ENCODE measurements around the gene YBEY. TPM values are rescaled to one million over a fixed set of nuclear protein-coding genes. Genes with fewer than 3 reads are reported as not detected.
A peak's percentile ranks its signal among the peaks of the same experiment; 100 is the strongest.

The YBEY gene
- total RNA-seq, 2 experiments from 2014 or later = 10.6 to 14.8 TPM

GRCh38 chr21:46294647-46295176, 8.6 kb downstream of the YBEY start:
- H3K27ac Mint-ChIP-seq = no peak overlapping the region
- Histone ChIP-seq H3K4me3 (ENCODE audit: low read length) (no peak overlapping the region), H3K4me1 (ENCODE audit: insufficient read depth, low read length) (peaks cover 28% of the 10 kb centered on the region), H3K9me3 (ENCODE audit: control insufficient read depth in 1 of 2, insufficient read depth in 1 of 2, low read length in 2 of 2) (peaks cover 0 to 9% of the 10 kb centered on the region in 2 experiments), H3K27me3 (ENCODE audit: control insufficient read depth in 1 of 2, insufficient read depth in 2 of 2, low read length in 2 of 2) (peaks cover 0 to 6% of the 10 kb centered on the region in 2 experiments), H3K36me3 (ENCODE audit: insufficient read depth, low read length) (peaks cover 6% of the 10 kb centered on the region), H3K27ac (ENCODE audit: low read depth in 1 of 2, low read length in 2 of 2) (no peak overlapping the region)
- intact Hi-C loops (cut with DNase I, micrococcal nuclease) = no loop called here
- peaks cover 4% of the 10 kb centered on the region for H3K27me3 Mint-ChIP-seq
- POLR2A ChIA-PET = no interaction called here
- TF ChIP-seq, protein P1, sequence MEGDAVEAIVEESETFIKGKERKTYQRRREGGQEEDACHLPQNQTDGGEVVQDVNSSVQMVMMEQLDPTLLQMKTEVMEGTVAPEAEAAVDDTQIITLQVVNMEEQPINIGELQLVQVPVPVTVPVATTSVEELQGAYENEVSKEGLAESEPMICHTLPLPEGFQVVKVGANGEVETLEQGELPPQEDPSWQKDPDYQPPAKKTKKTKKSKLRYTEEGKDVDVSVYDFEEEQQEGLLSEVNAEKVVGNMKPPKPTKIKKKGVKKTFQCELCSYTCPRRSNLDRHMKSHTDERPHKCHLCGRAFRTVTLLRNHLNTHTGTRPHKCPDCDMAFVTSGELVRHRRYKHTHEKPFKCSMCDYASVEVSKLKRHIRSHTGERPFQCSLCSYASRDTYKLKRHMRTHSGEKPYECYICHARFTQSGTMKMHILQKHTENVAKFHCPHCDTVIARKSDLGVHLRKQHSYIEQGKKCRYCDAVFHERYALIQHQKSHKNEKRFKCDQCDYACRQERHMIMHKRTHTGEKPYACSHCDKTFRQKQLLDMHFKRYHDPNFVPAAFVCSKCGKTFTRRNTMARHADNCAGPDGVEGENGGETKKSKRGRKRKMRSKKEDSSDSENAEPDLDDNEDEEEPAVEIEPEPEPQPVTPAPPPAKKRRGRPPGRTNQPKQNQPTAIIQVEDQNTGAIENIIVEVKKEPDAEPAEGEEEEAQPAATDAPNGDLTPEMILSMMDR (IDR thresholded peaks at IDR 0.05) = no peak
- H3K4me1 Mint-ChIP-seq (ENCODE audit: low read depth) = peaks cover 9% of the 10 kb centered on the region
- H3K4me3 Mint-ChIP-seq = no peak overlapping the region
- DNase-seq (peak in 1 of 14 experiments; percentile 15), ATAC-seq (ENCODE audit: poor library complexity) (no peak)
- H3K9me3 Mint-ChIP-seq = no peaks in the 10 kb centered on the region
- peaks cover 22% of the 10 kb centered on the region for H3K36me3 Mint-ChIP-seq (ENCODE audit: low read depth)
- CTCF ChIA-PET = no interaction called here

- H3K27ac ChIP-seq (ENCODE audit: low read depth in 1 of 2, low read length in 2 of 2) = no peak overlapping the region
- peaks cover 0 to 9% of the 10 kb centered on the region in 2 experiments for H3K9me3 ChIP-seq (ENCODE audit: control insufficient read depth in 1 of 2, insufficient read depth in 1 of 2, low read length in 2 of 2)
- Mint-ChIP-seq H3K4me3 (no peak overlapping the region), H3K27ac (no peak overlapping the region), H3K9me3 (no peaks in the 10 kb centered on the region), H3K36me3 (ENCODE audit: low read depth) (peaks cover 19% of the 10 kb centered on the region), H3K4me1 (ENCODE audit: low read depth) (peaks cover 5% of the 10 kb centered on the region), H3K27me3 (peaks cover 4% of the 10 kb centered on the region)
- DNase-seq (no peak), ATAC-seq (ENCODE audit: poor library complexity) (no peak)
- H3K27me3 ChIP-seq (ENCODE audit: control insufficient read depth in 1 of 2, insufficient read depth in 2 of 2, low read length in 2 of 2) = peaks cover 0 to 6% of the 10 kb centered on the region in 2 experiments
- intact Hi-C loops (cut with DNase I, micrococcal nuclease) = no loop called here
- ChIA-PET POLR2A (no interaction called here), CTCF (no interaction called here)
- TF ChIP-seq, protein P1 (IDR thresholded peaks at IDR 0.05) = no peak
- H3K4me1 ChIP-seq (ENCODE audit: insufficient read depth, low read length) = peaks cover 28% of the 10 kb centered on the region
- H3K4me3 ChIP-seq (ENCODE audit: low read length) = no peak overlapping the region
- peaks cover 6% of the 10 kb centered on the region for H3K36me3 ChIP-seq (ENCODE audit: insufficient read depth, low read length)
Measured at GRCh38 chr21:46295177-46295770, 9.1 kb downstream of the YBEY start.

GRCh38 chr21:46295996-46296752, 10.0 kb downstream of the YBEY start:
- Histone ChIP-seq H3K4me3 (ENCODE audit: low read length) (peak overlapping the region; percentile 12), H3K27ac (ENCODE audit: low read depth in 1 of 2, low read length in 2 of 2) (peak overlapping the region in 1 of 2 donors; percentile 24), H3K36me3 (ENCODE audit: insufficient read depth, low read length) (peaks cover 6% of the 10 kb centered on the region), H3K27me3 (ENCODE audit: control insufficient read depth in 1 of 2, insufficient read depth in 2 of 2, low read length in 2 of 2) (peaks cover 0 to 6% of the 10 kb centered on the region in 2 experiments), H3K9me3 (ENCODE audit: control insufficient read depth in 1 of 2, insufficient read depth in 1 of 2, low read length in 2 of 2) (peaks cover 0 to 9% of the 10 kb centered on the region in 2 experiments), H3K4me1 (ENCODE audit: insufficient read depth, low read length) (peaks cover 28% of the 10 kb centered on the region)
- DNase-seq (peak; percentile 6 to 79 (median 36)), ATAC-seq (ENCODE audit: poor library complexity) (peak; percentile 65)
- H3K9me3 Mint-ChIP-seq = no peaks in the 10 kb centered on the region
- POLR2A ChIA-PET = no interaction called here
- no peak overlapping the region for H3K27ac Mint-ChIP-seq
- intact Hi-C loops (cut with DNase I, micrococcal nuclease) = no loop called here
- H3K36me3 Mint-ChIP-seq (ENCODE audit: low read depth) = peaks cover 23% of the 10 kb centered on the region
- peaks cover 5% of the 10 kb centered on the region for H3K4me1 Mint-ChIP-seq (ENCODE audit: low read depth)
- H3K4me3 Mint-ChIP-seq = peak overlapping the region; percentile 51
- TF ChIP-seq, protein P1 (IDR thresholded peaks at IDR 0.05) = no peak
- CTCF ChIA-PET = no interaction called here
- H3K27me3 Mint-ChIP-seq = peaks cover 4% of the 10 kb centered on the region
